RPMI8226 (cell line): Measurements from ENCODE around the gene CHRM3.
"Not testable (repeated sequence)": the region's sequence is repeated elsewhere in the genome, so short reads cannot be mapped to it uniquely, and the experiment has no call there.

Experiments
- DNase-seq: peaks from one replicate; pipeline ENCODE4 v3.0.0-alpha.2; 2015

Gene CHRM3

DNA sequence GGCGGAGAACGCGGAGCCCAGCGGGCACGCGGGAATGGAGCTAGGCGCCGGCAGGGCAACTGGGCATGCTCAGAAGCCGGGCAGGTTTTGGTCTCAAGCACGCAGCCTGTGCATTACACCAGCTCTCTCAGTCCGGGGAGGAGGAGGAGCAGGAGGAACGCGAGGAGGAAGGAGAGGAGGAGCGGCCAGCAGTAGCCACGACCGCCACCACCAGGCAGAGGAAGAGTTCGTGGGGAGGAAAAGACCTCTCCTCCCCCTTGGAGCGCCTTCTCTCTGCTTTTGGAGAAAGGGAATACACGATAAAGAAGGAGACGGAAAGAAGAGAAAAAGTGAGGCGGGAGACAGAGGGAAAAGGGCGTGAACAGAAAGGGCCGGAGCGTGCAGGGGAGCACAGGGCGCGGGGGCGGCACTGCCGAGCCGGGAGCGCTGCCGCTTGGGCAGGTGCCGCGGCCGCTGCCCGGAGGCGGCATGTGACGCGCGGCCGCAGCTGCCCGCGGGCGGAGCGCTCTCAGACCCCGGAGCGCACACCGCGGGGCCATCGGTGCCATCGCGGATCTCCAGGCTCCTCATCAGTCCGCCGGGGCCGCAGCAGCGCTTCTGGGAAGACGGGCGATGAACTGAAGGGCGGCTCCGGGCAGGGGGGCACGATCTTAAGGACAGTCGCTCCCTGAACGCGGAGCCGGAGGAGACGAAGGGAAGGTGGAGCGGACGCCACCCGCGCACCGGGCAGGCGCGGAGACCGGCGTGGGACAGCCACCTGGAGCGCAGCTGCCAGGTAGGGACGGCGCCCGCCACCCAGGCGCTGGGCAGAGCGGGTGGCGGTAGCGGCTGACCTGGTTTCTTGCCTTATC is at the start of gene CHRM3:
Gene CHRM3, plus strand, starts transcription at position 116 of the 851 bp plus-strand sequence. CDS start 520,884 bp downstream, outside the sequence.
- peak; percentile 94 for DNase-seq

DNA sequence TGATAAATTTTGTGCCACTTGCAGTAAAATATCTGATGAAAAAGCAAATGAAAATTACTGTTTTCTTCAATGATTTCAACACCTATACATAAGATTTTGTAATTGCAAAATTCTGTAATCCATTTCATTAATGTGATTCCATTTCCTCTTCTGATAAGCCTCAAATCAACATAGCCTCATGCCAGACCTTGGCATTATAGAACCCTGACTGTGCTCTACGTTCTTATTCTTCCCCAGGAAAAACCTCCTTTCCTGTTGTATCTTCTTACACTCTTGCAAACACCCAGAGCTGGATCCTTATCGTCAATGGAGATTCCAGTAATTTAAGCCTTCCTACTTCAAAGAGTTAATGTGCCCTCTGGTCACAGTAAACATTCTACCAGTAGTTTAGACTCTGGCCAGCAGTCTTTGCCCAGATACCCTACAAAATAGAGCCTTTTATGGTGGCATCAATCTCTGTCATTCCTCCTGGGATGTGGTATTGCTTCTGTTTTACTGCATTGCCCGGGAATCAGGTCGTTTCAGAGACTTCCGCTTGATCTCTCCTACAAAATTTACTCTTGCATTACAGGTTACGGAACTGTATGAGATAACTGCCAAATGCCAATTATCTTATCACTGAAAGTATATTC is 48.5 kb upstream of the CHRM3 start:
- DNase-seq: no peak

DNA sequence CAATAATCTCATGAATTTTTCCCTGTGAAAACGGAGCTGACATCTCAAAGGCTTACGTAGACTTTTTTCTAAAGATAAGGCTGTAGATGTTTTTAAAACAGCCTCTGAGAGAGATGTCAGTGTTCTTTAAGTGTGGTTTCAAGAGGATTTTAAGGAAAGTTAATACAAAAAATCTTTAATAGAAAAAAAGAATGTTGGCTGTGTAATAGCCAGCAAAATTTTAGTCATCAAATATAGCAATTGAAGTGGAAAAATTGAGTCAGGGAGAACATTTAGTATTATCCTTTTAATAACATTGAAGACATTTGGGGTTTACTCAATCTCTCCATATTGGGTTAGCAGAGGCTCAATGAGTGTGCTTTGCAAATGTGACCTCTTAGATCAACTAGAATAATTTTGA is 38.6 kb upstream of the CHRM3 start:
- no peak for DNase-seq

DNA sequence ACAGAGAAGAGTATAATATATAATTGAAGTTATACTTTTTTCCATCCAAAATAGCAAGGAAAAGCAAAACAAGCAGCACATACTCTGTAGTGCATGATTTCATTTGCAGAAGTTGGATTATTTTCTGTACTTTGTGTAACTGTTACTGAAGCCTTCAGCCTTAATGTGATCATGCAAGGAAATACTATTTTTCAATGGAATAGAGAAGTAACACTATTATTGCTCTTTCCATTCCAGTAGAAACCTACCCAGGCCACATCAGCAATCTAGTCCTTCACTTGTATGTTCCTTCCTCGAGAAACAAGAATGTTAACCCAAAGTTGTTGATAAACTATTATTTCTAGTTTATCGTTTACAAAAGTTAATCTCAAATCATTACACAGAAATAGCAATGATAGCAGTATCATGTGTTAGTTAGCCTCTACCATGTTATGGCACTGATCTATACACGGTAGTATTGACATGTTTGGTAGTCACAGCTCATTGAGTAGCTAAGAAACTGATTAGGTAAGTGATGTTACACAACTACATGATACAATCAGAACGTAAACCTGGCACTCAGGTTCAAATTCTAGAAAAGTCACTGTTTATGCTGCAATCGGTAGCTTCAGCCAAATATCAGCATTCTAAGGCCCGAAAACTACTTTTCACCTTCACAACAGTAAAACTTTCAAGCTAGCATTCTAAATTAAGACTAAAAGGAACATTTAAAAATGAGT is 37.6 kb upstream of the CHRM3 start:
- no peak for DNase-seq

DNA sequence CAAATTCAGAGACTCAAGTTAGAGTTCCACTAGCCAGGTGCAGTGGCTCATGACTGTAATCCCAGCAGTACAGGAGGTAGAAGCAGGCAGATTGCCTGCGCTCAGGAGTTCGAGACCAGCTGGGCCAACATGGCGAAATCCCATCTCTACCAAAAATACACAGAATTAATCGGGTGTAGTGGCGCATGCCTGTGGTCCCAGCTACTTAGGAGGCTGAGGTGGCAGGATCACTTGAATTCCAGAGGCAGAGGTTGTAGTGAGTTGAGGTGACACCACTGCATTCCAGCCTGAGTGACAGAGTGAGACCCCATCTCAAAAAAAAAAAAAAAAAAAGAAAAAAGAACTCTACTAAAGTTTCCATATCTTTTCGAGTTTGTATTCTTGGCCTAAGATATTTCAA is 36.7 kb upstream of the CHRM3 start:
- no peak for DNase-seq

DNA sequence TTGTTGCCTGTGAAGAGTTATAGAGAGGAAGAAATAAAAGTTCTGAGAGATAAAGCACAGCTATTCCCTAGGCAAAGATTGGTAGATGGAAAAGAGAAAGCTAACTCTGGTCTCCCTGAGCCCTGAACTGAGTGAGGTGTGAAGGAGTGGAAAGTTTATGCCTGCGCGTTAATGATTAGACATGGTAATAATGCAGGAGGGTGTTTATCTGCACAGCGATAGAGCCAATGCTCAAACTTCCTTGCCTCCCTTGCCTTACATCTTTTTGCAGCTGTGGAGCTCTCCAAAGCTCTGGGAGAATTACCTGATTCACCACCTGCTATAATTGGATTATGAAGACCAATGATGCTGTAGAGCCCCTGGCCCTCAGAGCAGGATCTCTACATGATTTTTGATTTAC is 32.8 kb upstream of the CHRM3 start:
- DNase-seq: no peak

DNA sequence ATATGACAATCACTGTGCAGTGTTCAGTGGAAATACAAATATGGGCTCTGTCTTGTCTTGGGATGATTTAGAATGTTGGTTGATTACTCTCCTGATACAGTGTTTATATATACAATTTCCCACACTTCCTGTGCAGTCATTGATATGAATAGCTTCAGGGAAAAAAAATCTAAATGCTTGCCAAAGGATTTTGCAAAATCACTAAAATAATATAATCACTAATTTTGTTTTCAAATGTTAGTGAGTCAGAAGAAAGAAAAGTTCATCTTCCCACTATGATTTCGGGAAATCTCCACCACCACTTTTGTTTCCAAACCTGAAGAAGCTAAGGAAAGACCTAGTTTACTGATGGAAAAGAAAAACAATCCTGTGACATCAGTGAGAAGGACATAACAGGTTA is 32.1 kb upstream of the CHRM3 start:
- no peak for DNase-seq

DNA sequence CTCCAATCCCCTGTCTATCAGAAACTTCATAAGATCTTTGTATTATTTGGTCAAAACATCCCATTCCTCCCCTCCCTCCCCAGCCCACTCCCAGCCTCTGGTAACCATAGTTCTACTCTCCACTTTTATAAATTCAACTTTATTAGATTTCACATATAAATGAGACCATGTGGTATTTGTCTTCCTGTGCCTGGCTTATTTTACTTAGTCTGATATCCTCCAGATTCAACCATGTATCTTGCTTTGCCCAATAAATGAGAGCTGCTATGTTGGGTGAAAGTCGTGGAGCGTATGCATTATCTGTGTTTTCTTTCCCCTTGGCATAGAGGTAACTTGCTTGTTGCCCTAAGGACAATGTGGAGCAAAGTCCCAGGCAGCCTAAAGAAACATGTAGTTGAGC is 28.5 kb upstream of the CHRM3 start:
- DNase-seq: no peak

DNA sequence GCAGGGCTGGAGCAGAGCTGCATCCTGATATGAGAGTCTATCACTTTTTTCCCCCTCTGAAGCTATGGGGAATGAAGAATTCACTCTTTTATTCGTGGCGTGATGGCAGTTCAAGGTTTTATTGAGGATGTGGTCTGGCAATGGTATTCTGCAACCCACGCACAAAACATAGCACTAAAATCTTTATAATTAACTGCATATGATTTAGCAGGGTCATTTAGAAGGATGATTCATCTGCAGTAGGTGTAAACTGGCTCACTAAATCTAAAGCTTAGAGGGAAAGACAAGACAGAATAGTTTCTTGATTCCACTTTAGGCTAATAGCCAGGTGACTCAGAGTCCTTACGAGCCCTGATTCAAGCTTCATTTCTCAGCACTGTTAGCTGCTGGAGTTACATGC is 25.0 kb upstream of the CHRM3 start:
- DNase-seq: no peak

DNA sequence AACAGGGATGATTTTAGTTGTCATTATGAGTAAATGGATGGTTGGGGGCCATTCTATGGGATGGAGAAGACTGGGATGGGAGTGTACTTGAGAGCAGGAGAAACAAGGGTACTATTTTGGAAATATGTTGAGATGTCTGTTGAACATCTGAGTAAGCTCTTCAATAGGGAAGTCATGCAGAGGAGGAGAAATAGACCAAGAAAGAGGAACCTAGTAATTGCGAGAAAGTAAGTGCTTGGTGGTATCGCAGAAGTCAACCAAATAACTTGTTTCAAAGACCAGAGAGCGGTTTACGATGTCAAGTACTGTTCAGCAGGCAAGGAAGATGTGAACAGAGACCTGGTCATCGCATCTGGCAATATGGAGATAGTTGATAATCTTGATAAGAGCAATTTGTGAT is 22.4 kb upstream of the CHRM3 start:
- no peak for DNase-seq

DNA sequence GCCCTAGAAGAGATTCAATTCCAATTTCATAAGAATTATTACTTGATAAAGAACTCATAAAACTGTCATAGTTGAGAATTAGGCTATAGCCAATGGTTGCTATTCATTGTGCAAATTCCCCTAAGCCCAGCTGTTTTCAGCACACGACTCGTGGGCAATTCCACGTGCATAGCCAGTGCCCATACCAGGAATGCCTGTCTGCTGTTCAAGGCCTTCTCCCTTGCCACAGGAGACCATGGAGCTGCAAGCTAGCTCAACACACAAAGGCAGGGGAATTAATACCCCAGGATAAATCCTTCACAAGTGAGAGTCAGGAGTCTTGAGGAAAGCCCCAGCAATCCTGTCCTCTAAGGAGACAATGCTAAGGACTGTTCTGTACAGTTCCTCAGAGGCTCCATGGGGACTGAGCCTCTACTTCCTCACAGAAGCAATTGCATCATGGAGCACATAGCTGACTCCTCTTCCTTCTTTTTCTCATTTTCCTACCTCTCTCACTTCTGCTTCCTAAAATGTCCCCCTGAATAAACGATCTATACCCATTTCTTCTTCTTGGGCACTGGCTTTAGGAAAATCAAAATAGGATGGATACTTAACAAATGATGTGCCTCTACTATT is 19.1 kb upstream of the CHRM3 start:
- no peak for DNase-seq

DNA sequence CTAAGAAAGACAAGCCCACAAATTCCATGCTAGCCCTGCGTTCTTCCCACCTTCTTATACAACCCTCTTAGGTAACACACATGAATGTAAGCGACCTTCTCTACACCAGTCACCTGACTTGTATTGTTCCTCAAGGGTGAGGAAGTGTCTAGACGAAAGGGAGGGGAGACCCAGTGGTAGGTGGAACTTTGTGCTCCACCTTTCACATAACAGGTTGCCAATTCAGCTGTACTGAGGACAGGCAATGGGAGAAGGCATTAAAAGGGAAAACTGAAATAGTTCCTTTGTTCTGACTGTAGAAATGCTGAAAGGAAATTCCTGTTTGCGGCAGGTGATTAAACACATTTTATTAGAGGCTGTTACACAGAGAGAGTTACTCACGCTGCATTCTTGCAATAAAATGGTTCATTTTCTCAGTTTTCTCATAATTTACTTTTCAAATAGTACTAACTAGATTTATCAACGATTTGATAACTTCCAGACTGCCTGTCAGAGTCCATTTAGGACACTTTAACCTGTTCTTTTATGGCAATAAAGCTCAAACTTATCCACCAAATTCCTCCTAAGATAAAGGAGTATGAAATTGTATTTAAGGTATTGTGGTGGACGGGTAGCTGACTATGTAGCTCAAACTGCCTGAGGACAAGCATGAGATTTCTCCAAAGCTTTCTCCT is 17.8 kb upstream of the CHRM3 start:
- no peak for DNase-seq

DNA sequence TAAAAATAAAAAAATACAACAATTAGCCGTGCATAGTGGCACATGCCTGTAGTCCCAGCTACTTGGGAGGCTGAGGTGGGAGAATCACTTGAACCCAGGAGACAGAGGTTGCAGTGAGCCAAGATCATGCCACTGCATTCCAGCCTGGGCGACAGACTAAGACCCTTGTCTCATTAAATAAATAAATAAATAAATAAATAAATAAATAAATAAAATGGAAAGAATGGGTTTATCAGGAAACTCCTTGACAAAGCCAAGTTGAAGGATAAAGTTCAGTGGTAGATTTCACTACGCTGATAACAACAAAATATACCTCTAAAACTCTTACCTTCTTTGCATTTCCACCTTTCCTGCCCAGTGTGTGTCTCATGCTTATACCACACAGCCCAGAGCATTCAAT is 15.5 kb upstream of the CHRM3 start:
- DNase-seq: not testable (repeated sequence)

DNA sequence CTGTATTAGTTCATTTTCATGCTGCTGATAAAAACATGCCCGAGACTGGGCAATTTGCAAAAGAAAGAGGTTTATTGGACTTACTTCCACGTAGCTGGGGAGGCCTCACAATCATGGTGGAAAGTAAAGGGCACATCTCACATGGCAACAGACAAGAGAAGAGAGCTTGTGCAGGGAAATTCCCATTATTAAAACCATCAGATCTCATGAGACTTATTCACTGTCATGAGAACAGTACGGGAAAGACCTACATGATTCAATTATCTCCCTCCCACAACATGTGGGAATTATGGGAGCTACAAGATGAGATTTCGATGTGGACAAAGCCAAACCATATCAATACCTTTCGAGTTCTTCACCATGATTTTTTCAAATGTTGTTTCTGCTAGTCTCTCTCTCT is 3.7 kb upstream of the CHRM3 start:
- no peak for DNase-seq

DNA sequence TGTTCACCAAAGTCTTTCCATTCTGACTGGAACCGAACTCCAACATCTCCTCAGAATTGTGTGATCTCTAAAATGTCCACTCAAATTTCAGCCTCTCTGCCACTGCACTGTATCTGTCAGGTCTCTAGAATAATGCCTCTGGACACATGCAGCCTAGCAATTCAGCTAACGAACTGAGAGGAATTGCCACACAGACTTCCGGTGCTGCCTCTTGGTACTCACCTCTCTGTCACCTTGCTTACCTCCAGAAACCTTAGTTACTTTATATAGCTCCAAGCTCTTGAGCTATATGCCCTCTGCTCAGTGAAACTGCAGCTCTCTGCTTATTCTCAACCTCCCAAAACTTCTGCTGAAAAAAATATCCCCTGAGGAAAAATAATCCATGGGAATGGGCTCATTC is 2.7 kb upstream of the CHRM3 start:
- peak; percentile 92 for DNase-seq

DNA sequence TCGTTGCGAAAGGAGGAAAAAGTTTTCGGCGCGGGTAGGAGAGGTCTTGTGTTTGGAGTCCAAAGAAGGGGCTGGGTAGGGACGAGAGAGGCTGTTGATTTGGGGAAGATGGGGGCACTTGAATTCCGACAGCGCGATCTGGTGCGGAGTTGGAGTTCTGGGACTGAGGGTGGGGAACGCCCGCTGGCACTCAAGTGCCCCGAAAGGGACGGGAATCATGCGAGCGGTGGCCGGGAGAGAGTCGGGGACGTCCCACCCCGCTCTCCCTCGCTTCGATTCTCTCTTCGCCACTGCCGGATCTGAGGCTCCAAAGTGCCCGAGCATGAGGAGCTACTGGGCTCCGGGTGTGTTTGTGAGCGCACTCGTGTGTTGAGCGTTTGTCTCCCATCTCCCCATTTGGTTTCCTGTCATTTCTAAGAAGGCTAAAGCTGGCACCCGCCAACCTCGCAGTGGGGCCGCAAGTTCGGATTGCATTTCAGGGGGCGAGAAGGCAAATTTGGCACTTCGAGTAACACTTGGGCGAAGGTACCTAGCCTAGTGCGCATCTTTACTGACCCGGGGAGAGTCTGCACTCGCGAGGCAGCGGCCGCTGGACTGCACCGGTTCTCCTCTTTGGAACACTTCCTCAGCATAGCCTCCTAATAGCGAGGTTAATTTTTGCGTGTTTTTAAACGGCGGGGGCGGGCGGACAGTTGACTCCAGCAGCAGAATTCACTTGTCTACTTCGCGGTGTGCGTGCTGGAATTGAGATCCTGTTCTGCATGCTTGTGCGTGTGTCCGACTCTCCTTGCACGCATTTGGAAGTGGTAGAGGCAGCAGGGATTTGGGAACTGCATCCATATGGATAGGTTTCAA is 1.2 kb downstream of the CHRM3 start:
- peak; percentile 62 for DNase-seq

DNA sequence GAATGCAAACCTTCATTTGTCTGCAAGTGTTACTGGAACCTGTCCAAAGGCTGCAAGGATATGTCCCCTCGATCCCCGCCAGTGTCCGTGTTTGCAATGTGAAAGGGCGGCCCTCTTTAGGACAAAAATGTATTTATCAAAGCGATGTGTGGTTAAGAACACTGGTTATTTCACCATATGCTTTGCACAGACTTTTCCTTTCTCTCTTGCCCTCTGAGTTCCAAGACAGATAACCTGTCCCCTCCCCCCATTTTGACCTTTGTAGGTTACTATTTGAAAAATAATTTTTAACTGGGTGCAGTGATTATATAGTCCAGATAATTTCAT is 1.8 kb downstream of the CHRM3 start:
- peak; percentile 62 for DNase-seq

DNA sequence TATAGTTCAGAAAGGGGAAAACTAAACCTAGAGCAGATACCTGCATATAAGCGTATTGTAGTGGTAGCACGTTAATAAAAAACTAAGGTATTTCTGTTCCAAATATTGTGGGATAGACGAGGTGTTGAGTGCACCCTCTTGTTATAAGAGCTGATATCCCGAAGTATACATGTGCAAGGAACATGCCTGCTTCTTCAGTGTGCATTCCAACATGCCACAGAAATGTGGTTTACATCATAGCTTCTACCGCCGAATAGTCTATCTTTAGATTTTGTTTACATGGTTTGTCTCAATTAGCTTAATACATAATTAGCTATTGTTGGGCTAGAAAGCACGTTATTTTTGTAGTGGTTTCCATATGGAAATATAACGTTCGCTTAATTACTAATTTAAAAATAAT is 2.2 kb downstream of the CHRM3 start:
- DNase-seq: peak; percentile 62

DNA sequence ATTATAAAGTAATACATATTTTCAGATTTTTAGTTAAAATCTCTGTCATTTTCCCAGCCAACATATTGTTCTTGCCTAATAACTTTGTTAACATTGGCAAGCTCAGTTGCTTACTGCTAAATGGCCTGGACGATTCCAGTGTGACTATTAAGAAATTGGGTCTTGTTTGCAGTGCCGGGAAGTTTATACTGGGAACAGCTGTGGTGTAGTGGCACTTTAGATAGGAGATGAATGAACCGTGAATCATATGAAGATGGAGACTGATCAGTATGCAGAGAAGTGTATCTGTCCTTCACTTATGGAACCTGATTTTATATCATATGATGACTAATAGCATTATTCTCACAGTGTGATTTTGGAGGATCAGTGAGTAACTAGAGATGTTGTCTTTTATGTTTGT is 3.3 kb downstream of the CHRM3 start:
- DNase-seq: no peak

DNA sequence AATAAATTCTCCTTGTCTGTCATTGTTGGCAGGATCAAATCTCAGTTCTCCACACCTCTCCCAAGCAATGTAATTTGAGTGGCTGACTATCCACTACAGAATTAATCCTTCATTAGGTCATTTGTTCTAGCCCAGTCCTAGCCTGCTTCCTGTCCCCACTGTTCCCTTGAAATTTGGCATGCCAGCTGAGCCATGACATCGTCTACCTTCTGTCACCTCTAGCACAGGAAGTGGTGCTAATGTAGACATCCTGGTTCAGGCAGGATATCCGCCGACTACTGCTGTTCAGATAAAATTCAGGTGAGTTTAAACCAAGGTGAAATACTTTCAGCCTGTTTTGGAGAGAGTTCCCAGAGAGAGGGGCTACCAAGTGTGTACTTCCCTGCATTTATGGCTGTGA is 5.9 kb downstream of the CHRM3 start:
- DNase-seq: peak; percentile 39

DNA sequence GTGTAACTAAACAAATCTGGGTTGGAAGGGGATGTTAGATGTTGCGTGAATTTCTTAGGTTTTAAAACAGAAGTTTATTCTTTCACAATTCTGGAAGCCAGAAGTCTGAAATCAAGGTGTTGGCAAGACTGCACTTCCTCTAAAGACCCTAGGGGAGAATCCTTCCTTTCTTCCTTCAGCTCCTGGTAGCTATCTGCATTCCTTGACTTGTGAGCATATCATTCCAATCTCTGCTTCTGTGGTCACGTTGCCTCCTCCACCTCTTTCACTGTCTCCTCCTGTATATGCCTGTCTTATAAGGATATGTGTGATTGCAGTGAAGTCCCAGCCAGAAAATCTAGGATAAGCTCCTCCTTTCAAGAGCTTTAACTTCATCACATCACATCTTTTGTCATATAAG is 7.7 kb downstream of the CHRM3 start:
- no peak for DNase-seq

DNA sequence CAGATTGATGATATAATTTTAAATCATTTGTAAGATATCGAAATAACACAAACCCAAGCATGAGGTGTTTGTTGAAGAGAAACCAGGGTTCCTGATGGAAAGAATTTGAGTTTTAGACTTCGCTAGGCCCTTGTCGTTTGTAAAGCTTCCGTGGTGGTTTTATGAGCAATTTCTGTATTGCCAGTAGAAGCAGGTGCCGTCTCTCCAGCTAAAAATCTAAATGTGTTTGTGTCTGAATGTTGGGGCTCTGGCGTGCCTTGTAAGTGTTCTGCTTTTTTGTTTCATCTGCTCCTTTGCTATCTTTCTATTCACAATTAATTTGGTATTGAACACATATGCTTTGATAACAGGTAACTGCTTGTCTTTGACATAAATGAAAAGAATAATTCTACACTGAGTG is 27.5 kb downstream of the CHRM3 start:
- no peak for DNase-seq
